IMR-90 (cell line): ENCODE data around the gene C10orf90. TPM values are rescaled to one million over a fixed set of nuclear protein-coding genes. Genes with fewer than 3 reads are reported as not detected.

Source experiments
- ATAC-seq: fragments of 200-7000 bp; cut with Tn5 transposase; 2 replicates; pipeline ENCODE4 v1.9.1; 2020; ENCODE audit warnings: low read depth, mild to moderate bottlenecking, moderate library complexity
- BruUV-seq: library from RNA; stranded (reverse); fragments of 400-500 nt; replicated peaks from 2 replicates; lab custom pipeline; 2021; lab: Mats Ljungman, UMichigan
- CTCF ChIA-PET: fragments of 300-600 bp; formaldehyde crosslinking; extraction: SDS; loops from one replicate; lab custom pipeline; 2021; ENCODE audit warnings: antibody characterized with exemption; lab: Yijun Ruan, JAX
- POLR2A ChIA-PET: fragments of 300-600 bp; sonication (Branson Sonifier 250); formaldehyde crosslinking; loops from one replicate; lab custom pipeline; 2022; ENCODE audit warnings: antibody characterized with exemption; ENCODE audit not compliant: unreplicated experiment; lab: Charles Lee
- DNase-seq: peaks from one replicate; pipeline ENCODE4 v3.0.0; 2013
- H2AFZ ChIP-seq: replicated peaks from 2 replicates; pipeline ENCODE3; 2013; ENCODE audit warnings: low read length, mild to moderate bottlenecking; ENCODE audit not compliant: poor library complexity
- H2AK5ac ChIP-seq: 2 replicates; pipeline ENCODE4 v1.6.1; 2013; ENCODE audit warnings: low read depth, low read length, inconsistent platforms
- H2AK9ac ChIP-seq: replicated peaks from 2 replicates; pipeline ENCODE3; 2013; ENCODE audit warnings: mild to moderate bottlenecking, low read depth, low read length, moderate library complexity; ENCODE audit not compliant: poor library complexity
- H2BK120ac ChIP-seq: 2 replicates; pipeline ENCODE4 v1.6.1; 2013; ENCODE audit warnings: low read depth, low read length, inconsistent platforms
- H2BK15ac ChIP-seq: 3 replicates; pipeline ENCODE4 v1.6.1; 2013; ENCODE audit warnings: low read depth, low read length, inconsistent platforms
- H2BK20ac ChIP-seq: 2 replicates; pipeline ENCODE4 v1.6.1; 2013; ENCODE audit warnings: low read depth, mild to moderate bottlenecking, inconsistent platforms, low read length, moderate library complexity
- H2BK5ac ChIP-seq: 2 replicates; pipeline ENCODE4 v1.6.1; 2013; ENCODE audit warnings: mild to moderate bottlenecking, low read depth, low read length, inconsistent platforms; ENCODE audit not compliant: poor library complexity, severe bottlenecking
- H3K14ac ChIP-seq: replicated peaks from 2 replicates; pipeline ENCODE4 v1.6.1; 2013; ENCODE audit warnings: low read depth, low read length, inconsistent platforms
- H3K18ac ChIP-seq: 2 replicates; pipeline ENCODE4 v1.6.1; 2013; ENCODE audit warnings: low read depth, low read length, control low read depth
- H3K23ac ChIP-seq: 2 replicates; pipeline ENCODE4 v1.6.1; 2013; ENCODE audit warnings: low read depth, low read length, inconsistent platforms
- H3K27ac ChIP-seq: 2 replicates; pipeline ENCODE4 v1.5.1; 2013; ENCODE audit warnings: mild to moderate bottlenecking, control low read depth, low read length; ENCODE audit not compliant: insufficient read depth
- H3K27me3 ChIP-seq: 2 replicates; pipeline ENCODE4 v1.6.1; 2013; ENCODE audit warnings: low read length; ENCODE audit not compliant: control insufficient read depth, insufficient read depth
- H3K36me3 ChIP-seq: 2 replicates; pipeline ENCODE4 v1.6.1; 2013; ENCODE audit warnings: low read length, mixed read lengths; ENCODE audit not compliant: control insufficient read depth, insufficient read depth
- H3K4ac ChIP-seq: 2 replicates; pipeline ENCODE4 v1.6.1; 2013; ENCODE audit warnings: low read depth, low read length, inconsistent platforms
- H3K4me1 ChIP-seq: 2 replicates; pipeline ENCODE4 v1.6.1; 2013; ENCODE audit warnings: low read length, mixed read lengths; ENCODE audit not compliant: control insufficient read depth, insufficient read depth
- H3K4me2 ChIP-seq: 2 replicates; pipeline ENCODE4 v1.6.1; 2013; ENCODE audit warnings: low read depth, mild to moderate bottlenecking, control low read depth, low read length, moderate library complexity
- H3K4me3 ChIP-seq: 2 replicates; pipeline ENCODE4 v1.5.1; 2013; ENCODE audit warnings: low read depth, mild to moderate bottlenecking, control low read depth, low read length, moderate library complexity; ENCODE audit not compliant: insufficient read depth
- H3K56ac ChIP-seq: 2 replicates; pipeline ENCODE4 v1.6.1; 2013; ENCODE audit warnings: low read length, inconsistent platforms; ENCODE audit not compliant: insufficient read depth; ENCODE audit errors: extremely low read depth
- H3K79me1 ChIP-seq, 2 experiments: 2 replicates each; pipeline ENCODE4 v1.6.1; 2013; ENCODE audit warnings: low read length in 2 of 2, inconsistent platforms in 1 of 2, low read depth in 1 of 2
- H3K9ac ChIP-seq: 2 replicates; pipeline ENCODE4 v1.6.1; 2013; ENCODE audit warnings: low read depth, low read length, control low read depth
- H3K9me1 ChIP-seq: 2 replicates; pipeline ENCODE4 v1.6.1; 2013; ENCODE audit warnings: low read length, inconsistent platforms; ENCODE audit not compliant: insufficient read depth
- H3K9me3 ChIP-seq: 2 replicates; pipeline ENCODE4 v1.6.1; 2013; ENCODE audit warnings: low read length; ENCODE audit not compliant: control insufficient read depth, insufficient read depth
- H4K20me1 ChIP-seq: 2 replicates; pipeline ENCODE4 v1.6.1; 2013; ENCODE audit warnings: low read length, inconsistent platforms; ENCODE audit not compliant: insufficient read depth
- H4K5ac ChIP-seq: 2 replicates; pipeline ENCODE4 v1.6.1; 2013; ENCODE audit warnings: mild to moderate bottlenecking, low read depth, low read length, control low read depth
- H4K8ac ChIP-seq, 2 experiments: 2 replicates each; pipeline ENCODE4 v1.6.1; 2013; ENCODE audit warnings: low read depth in 2 of 2, low read length in 2 of 2, control low read depth in 1 of 2, inconsistent platforms in 1 of 2
- H4K91ac ChIP-seq: 2 replicates; pipeline ENCODE4 v1.6.1; 2013; ENCODE audit warnings: low read depth, low read length, inconsistent platforms; ENCODE audit not compliant: insufficient read depth
- CHD1 ChIP-seq: IDR thresholded peaks from 2 replicates; pipeline ENCODE4 v1.6.1; 2012; ENCODE audit warnings: low read depth, low read length, improper control_type of control experiment
- FOS ChIP-seq: fragments of 150-350 bp; IDR thresholded peaks from 2 replicates; pipeline ENCODE4 v1.6.1; 2016; ENCODE audit warnings: low read depth, low read length
- RFX5 ChIP-seq: IDR thresholded peaks from 2 replicates; pipeline ENCODE4 v1.8.0; 2012; ENCODE audit warnings: low read depth, mild to moderate bottlenecking, low read length, moderate library complexity
- WGBS, 2 experiments: methylation state at CpG; one replicate each; pipeline versions ENCODE4 v1.1.5 to v1.1.7; 2013; ENCODE audit warnings: missing lambda C conversion rate in 2 of 2; ENCODE audit not compliant: insufficient read length in 1 of 2; ENCODE audit errors: extremely low coverage in 2 of 2; 5-methylcytosine and 5-hydroxymethylcytosine counted together
- dilution Hi-C: fragments of 300-500 bp; cut with HindIII; formaldehyde crosslinking; loops from one replicate; pipeline ENCODE4 v1.14.3; 2018; ENCODE audit warnings: low sequenced_read_pairs; ENCODE audit not compliant: unreplicated experiment
- in situ Hi-C: fragments of 300-500 bp; cut with MboI; formaldehyde crosslinking; loops from 3 replicates; pipeline ENCODE4 v1.14.3; 2019; ENCODE audit warnings: low sequenced_read_pairs, inconsistent platforms, mixed read lengths
- intact Hi-C: fragments of 100-400 bp; cut with micrococcal nuclease; formaldehyde crosslinking; loops from 2 replicates; pipeline ENCODE4 v1.10.0; 2022
- polyA plus RNA-seq, 3 experiments: library from polyadenylated mRNA; depleted of rRNA; stranded (reverse); fragments of >200 nt; gene quantifications; 2 replicates each; pipeline ENCODE4 v1.2.3, GENCODE V29; 2012; ENCODE audit warnings: low replicate concordance in 1 of 3
- total RNA-seq: library from RNA; depleted of rRNA; stranded (reverse); fragments of >200 nt; gene quantifications from 2 replicates; pipeline ENCODE4 v1.2.3, GENCODE V29; 2012

The C10orf90 gene
- total and polyA plus RNA-seq, 2 of the 4 experiments (the other 2 are of a cell fraction) = 0.05 to 0.18 TPM

DNA sequence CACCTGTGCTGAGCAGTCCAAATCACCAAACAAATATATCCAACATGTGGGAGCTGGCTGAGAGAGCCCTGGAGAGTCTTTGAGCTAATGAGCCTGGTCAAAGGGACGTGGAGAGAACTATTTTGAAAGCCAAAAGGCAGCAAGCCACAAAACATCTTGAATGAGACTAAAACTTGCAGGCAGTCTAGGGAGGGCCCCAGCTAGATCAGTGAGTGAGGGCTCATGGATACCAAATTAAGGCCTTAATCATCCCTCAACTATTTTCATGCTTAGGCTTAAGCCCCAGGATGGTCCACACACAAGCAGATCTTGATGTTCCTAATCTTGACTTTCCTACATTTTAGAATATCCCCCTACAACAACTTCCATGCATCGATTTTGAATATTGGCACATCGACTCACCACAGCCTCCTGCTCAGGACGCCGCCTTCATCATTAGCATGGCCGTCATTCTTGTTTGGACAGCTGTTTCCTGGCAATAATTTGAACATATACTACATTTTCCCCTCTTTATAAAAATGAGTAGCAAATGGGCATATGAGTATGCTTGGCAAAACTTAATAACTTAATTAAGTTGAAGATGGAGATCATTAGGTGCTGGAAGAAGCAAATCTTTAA, 195.3 kb downstream of the C10orf90 start:
- ChIA-PET POLR2A (no interaction called here), CTCF (no interaction called here)
- H2BK20ac ChIP-seq = no peak overlapping the region
- H3K27me3 ChIP-seq = peaks cover 8% of the 10 kb centered on the region
- H3K79me1 ChIP-seq = no peaks in the 10 kb centered on the region
- H4K91ac ChIP-seq = no peak overlapping the region
- H2BK120ac ChIP-seq = no peak overlapping the region
- H3K4me1 ChIP-seq = no peaks in the 10 kb centered on the region
- no peak overlapping the region for H2AK5ac ChIP-seq
- in situ Hi-C loops (no loop called here), dilution Hi-C loops (no loop called here), intact Hi-C loops (no loop called here)
- H2AFZ ChIP-seq = no peak overlapping the region
- ATAC-seq = no peak
- H3K14ac ChIP-seq = no peak overlapping the region
- no peak overlapping the region for H3K18ac ChIP-seq
- H3K4me3 ChIP-seq = no peak overlapping the region
- H3K56ac ChIP-seq = no peak overlapping the region
- no peak overlapping the region for H3K4ac ChIP-seq
- no peak overlapping the region for H3K9ac ChIP-seq
- no peaks in the 10 kb centered on the region for H4K20me1 ChIP-seq
- DNase-seq = no peak
- no peak overlapping the region for H2AK9ac ChIP-seq
- H4K8ac ChIP-seq = no peak overlapping the region
- BruUV-seq = no TSS peak
- no peak overlapping the region for H3K27ac ChIP-seq
- no peaks in the 10 kb centered on the region for H3K9me1 ChIP-seq
- H4K5ac ChIP-seq = no peak overlapping the region
- H2BK5ac ChIP-seq = no peak overlapping the region
- no peak overlapping the region for H2BK15ac ChIP-seq
- no peak overlapping the region for H3K23ac ChIP-seq
- TF ChIP-seq FOS (no peak), CHD1 (no peak), RFX5 (no peak)
- H3K9me3 ChIP-seq = no peaks in the 10 kb centered on the region
- H3K36me3 ChIP-seq = no peaks in the 10 kb centered on the region
- 100% methylated on average over 1 of the region's 6 CpGs; no CpG with 5 or more reads in 1 of the 2 experiments for WGBS, 2 experiments
- no peak overlapping the region for H3K4me2 ChIP-seq
